GM19438 (cell line): Measurements from ENCODE around the gene CDH4.

Experiments used
- ATAC-seq: cut with Tn5 transposase; IDR thresholded peaks from one replicate; pipeline ENCODE4 v1.9.1; 2021; ENCODE audit warnings: low read depth; ENCODE audit not compliant: unreplicated experiment

CDH4 gene

GRCh38 chr20:61299104-61299503 is 47.0 kb downstream of the CDH4 start:
- ATAC-seq = no peak

- no peak for ATAC-seq
Measured at GRCh38 chr20:61299618-61300017, 47.6 kb downstream of the CDH4 start.

GRCh38 chr20:61300293-61300692 is 48.2 kb downstream of the CDH4 start:
- no peak for ATAC-seq

GRCh38 chr20:61300709-61301108 is 48.6 kb downstream of the CDH4 start:
- ATAC-seq = no peak

GRCh38 chr20:61301711-61302525 is 49.9 kb downstream of the CDH4 start:
- no peak for ATAC-seq

GRCh38 chr20:61303217-61303616 is 51.2 kb downstream of the CDH4 start:
- no peak for ATAC-seq

- ATAC-seq = no peak
Measured at GRCh38 chr20:61303675-61304074, 51.6 kb downstream of the CDH4 start.

- no peak for ATAC-seq
Measured at GRCh38 chr20:61304750-61305149, 52.7 kb downstream of the CDH4 start.

GRCh38 chr20:61306937-61307475 is 54.9 kb downstream of the CDH4 start:
- no peak for ATAC-seq

GRCh38 chr20:61307686-61308476 is 55.8 kb downstream of the CDH4 start:
- ATAC-seq = no peak

GRCh38 chr20:61308477-61308774 is 56.4 kb downstream of the CDH4 start:
- no peak for ATAC-seq

- ATAC-seq = no peak
Measured at GRCh38 chr20:61310954-61311353, 58.9 kb downstream of the CDH4 start.

GRCh38 chr20:61311656-61312387 is 59.8 kb downstream of the CDH4 start:
- ATAC-seq = no peak

- no peak for ATAC-seq
Measured at GRCh38 chr20:61312925-61313324, 60.9 kb downstream of the CDH4 start.

GRCh38 chr20:61313396-61313795 is 61.3 kb downstream of the CDH4 start:
- ATAC-seq = no peak

- ATAC-seq = no peak
Measured at GRCh38 chr20:61314326-61315010, 62.4 kb downstream of the CDH4 start.

GRCh38 chr20:61315319-61315718 is 63.3 kb downstream of the CDH4 start:
- no peak for ATAC-seq

GRCh38 chr20:61316346-61316745 is 64.3 kb downstream of the CDH4 start:
- no peak for ATAC-seq

GRCh38 chr20:61317966-61318530 is 66.0 kb downstream of the CDH4 start:
- no peak for ATAC-seq
